Panc1 (cell line): Measurements from ENCODE around the gene ATR. TPM values are rescaled to one million over a fixed set of nuclear protein-coding genes. Genes with fewer than 3 reads are reported as not detected.
"Not testable (repeated sequence)": the region's sequence is repeated elsewhere in the genome, so short reads cannot be mapped to it uniquely, and the experiment has no call there.

ENCODE experiments used
- ATAC-seq: fragments of 200-7000 bp; cut with Tn5 transposase; 2 replicates; pipeline ENCODE4 v1.9.1; 2020; ENCODE audit warnings: mild to moderate bottlenecking, moderate library complexity
- BruUV-seq: library from RNA; stranded (reverse); fragments of 400-500 nt; replicated peaks from 2 replicates; lab custom pipeline; 2021; lab: Mats Ljungman, UMichigan
- CTCF ChIA-PET: fragments of 300-600 bp; sonication (Branson Sonifier 250); formaldehyde crosslinking; loops from one replicate; lab custom pipeline; 2022; ENCODE audit warnings: antibody characterized with exemption; lab: Charles Lee
- POLR2A ChIA-PET: fragments of 300-600 bp; sonication (Branson Sonifier 250); formaldehyde crosslinking; loops from one replicate; lab custom pipeline; 2022; ENCODE audit warnings: antibody characterized with exemption; lab: Charles Lee
- DNase-seq: peaks from one replicate; pipeline ENCODE4 v3.0.0-alpha.2; 2010; ENCODE audit warnings: low read depth, low spot score
- H3K27ac ChIP-seq: 2 replicates; pipeline ENCODE4 v1.5.1; 2011; ENCODE audit warnings: mild to moderate bottlenecking, low read length, inconsistent platforms
- H3K27me3 ChIP-seq: fragments of 200-500 bp; sonication (Bioruptor generic); 2 replicates; pipeline ENCODE4 v1.6.0; 2014; ENCODE audit warnings: low read length, inconsistent platforms; ENCODE audit not compliant: control insufficient read depth, insufficient read depth
- H3K36me3 ChIP-seq: fragments of 200-500 bp; sonication (Bioruptor generic); 2 replicates; pipeline ENCODE4 v1.5.1; 2014; ENCODE audit warnings: inconsistent platforms, mild to moderate bottlenecking, low read length, moderate library complexity; ENCODE audit not compliant: control insufficient read depth, insufficient read depth
- H3K4me1 ChIP-seq: 2 replicates; pipeline ENCODE4 v1.5.1; 2011; ENCODE audit warnings: inconsistent platforms, mild to moderate bottlenecking, low read length, moderate library complexity; ENCODE audit not compliant: control insufficient read depth, insufficient read depth
- H3K4me3 ChIP-seq, 2 experiments: 2 replicates each; pipeline ENCODE4 v1.5.1; 2011 to 2012; ENCODE audit warnings: low read depth in 2 of 2, low read length in 2 of 2, mild to moderate bottlenecking in 2 of 2, inconsistent platforms in 1 of 2, moderate library complexity in 1 of 2
- H3K9me3 ChIP-seq: fragments of 200-500 bp; sonication (Bioruptor generic); 2 replicates; pipeline ENCODE4 v1.5.1; 2014; ENCODE audit warnings: low read depth, mild to moderate bottlenecking, inconsistent platforms, low read length, moderate library complexity; ENCODE audit not compliant: control insufficient read depth, insufficient read depth
- CTCF ChIP-seq: fragments of 450-650 bp; IDR thresholded peaks from 2 replicates; pipeline ENCODE4 v1.5.1; 2017; ENCODE audit warnings: mild to moderate bottlenecking
- POLR2AphosphoS5 ChIP-seq: IDR thresholded peaks from 2 replicates; pipeline ENCODE4 v1.6.1; 2012; ENCODE audit warnings: mild to moderate bottlenecking, low read depth, low read length, moderate library complexity
- REST ChIP-seq, 2 experiments: IDR thresholded peaks; 2 replicates each; pipeline ENCODE4 v1.6.1; 2011 to 2012; ENCODE audit warnings: low read depth in 2 of 2, control low read depth in 1 of 2, low read length in 1 of 2, mild to moderate bottlenecking in 1 of 2, moderate library complexity in 1 of 2; ENCODE audit not compliant: insufficient read depth in 1 of 2
- SIN3A ChIP-seq: IDR thresholded peaks from 2 replicates; pipeline ENCODE4 v1.6.1; 2012; ENCODE audit warnings: low read depth, mild to moderate bottlenecking, low read length, moderate library complexity, borderline replicate concordance; ENCODE audit not compliant: insufficient read depth
- TCF7L2 ChIP-seq: IDR thresholded peaks from 2 replicates; pipeline ENCODE4 v1.6.1; 2011; ENCODE audit warnings: mild to moderate bottlenecking, low read depth, low read length, inconsistent platforms
- in situ Hi-C: cut with HindIII; loops from 2 replicates; pipeline ENCODE4 v1.10.0; 2016; ENCODE audit warnings: low sequenced_read_pairs, low pct_unique_long_range_greater_than_20kb
- intact Hi-C: fragments of 100-400 bp; cut with micrococcal nuclease; formaldehyde crosslinking; loops from one replicate; pipeline ENCODE4 v1.10.0; 2022; ENCODE audit not compliant: unreplicated experiment
- total RNA-seq: library from RNA; stranded (reverse); gene quantifications from one replicate; pipeline ENCODE4 v1.2.1, GENCODE V29; 2021; ENCODE audit not compliant: unreplicated experiment

The ATR gene
- total RNA-seq, 1 experiment from 2014 or later, result 38.6 TPM

GRCh38 chr3:142595141-142595540, 16.6 kb upstream of the ATR start:
- ATAC-seq (no peak), DNase-seq (no peak)
- Histone ChIP-seq H3K4me3 (peak overlapping the region; percentile 63 to 94), H3K4me1 (peaks cover 22% of the 10 kb centered on the region), H3K27me3 (no peaks in the 10 kb centered on the region), H3K9me3 (no peaks in the 10 kb centered on the region), H3K27ac (peak overlapping the region; percentile 96), H3K36me3 (no peaks in the 10 kb centered on the region)
- CTCF ChIA-PET, result no interaction called here
- intact Hi-C loops (no loop called here), in situ Hi-C loops (no loop called here)
- TF ChIP-seq TCF7L2 (no peak), CTCF (no peak), POLR2AphosphoS5 (no peak), SIN3A (no peak), REST (IDR thresholded peaks at IDR 0.05; ENCODE audit: insufficient read depth in 1 of 2, low read depth in 2 of 2, low read length in 1 of 2) (no peak)
- POLR2A ChIA-PET, result no interaction called here
- no TSS peak for BruUV-seq

- H3K36me3 ChIP-seq, H3K27ac ChIP-seq, intact Hi-C loops, H3K9me3 ChIP-seq, H3K4me3 ChIP-seq, DNase-seq, H3K27me3 ChIP-seq, BruUV-seq, in situ Hi-C loops, ATAC-seq: not testable (repeated sequence)
- peaks cover 11% of the 10 kb centered on the region for H3K4me1 ChIP-seq
- ChIA-PET POLR2A (interaction anchor here (0.6 to 0.7 kb wide), 3 partner anchors 15 to 932 kb away, joined by 3 to 5 read pairs (median 4); no protein-coding TSS in a partner anchor), CTCF (interaction anchor here (0.6 kb wide), 1 partner anchor 263 kb away, joined by 5 read pairs; no protein-coding TSS in a partner anchor)
Observed at GRCh38 chr3:142592268-142592667, 13.7 kb upstream of the ATR start.

- intact Hi-C loops, result loop anchor here (5.0 kb wide), 1 partner anchor 149 kb away; no protein-coding TSS in a partner anchor
- CTCF ChIA-PET, result no interaction called here
- BruUV-seq, result no TSS peak
- no peaks in the 10 kb centered on the region for H3K9me3 ChIP-seq
- POLR2A ChIA-PET, result interaction anchor here (0.5 to 0.7 kb wide), 3 partner anchors 20 to 293 kb away, joined by 3 to 6 read pairs (median 4); no protein-coding TSS in a partner anchor
- ATAC-seq, result no peak
- no peak overlapping the region for H3K27ac ChIP-seq
- H3K4me1 ChIP-seq, result 0 out of 2 replicates have a peak, but pooled peaks cover 3% of the 10 kb centered on the region
- no peak for TF ChIP-seq CTCF
- no peak for TF ChIP-seq REST (IDR thresholded peaks at IDR 0.05; ENCODE audit: insufficient read depth in 1 of 2, low read depth in 2 of 2, low read length in 1 of 2)
- no peak for TF ChIP-seq TCF7L2
- no peak for TF ChIP-seq POLR2AphosphoS5
- TF ChIP-seq SIN3A, result no peak
- H3K4me3 ChIP-seq, result no peak overlapping the region
- in situ Hi-C loops, result no loop called here
- DNase-seq, result no peak
- no peaks in the 10 kb centered on the region for H3K27me3 ChIP-seq
- H3K36me3 ChIP-seq, result no peaks in the 10 kb centered on the region
Observed at GRCh38 chr3:142588703-142589102, 10.2 kb upstream of the ATR start.
